ENCODE results near the gene CDYL.
"Not testable (repeated sequence)": the region's sequence is repeated elsewhere in the genome, so short reads cannot be mapped to it uniquely, and the experiment has no call there.

Gene CDYL

DNA sequence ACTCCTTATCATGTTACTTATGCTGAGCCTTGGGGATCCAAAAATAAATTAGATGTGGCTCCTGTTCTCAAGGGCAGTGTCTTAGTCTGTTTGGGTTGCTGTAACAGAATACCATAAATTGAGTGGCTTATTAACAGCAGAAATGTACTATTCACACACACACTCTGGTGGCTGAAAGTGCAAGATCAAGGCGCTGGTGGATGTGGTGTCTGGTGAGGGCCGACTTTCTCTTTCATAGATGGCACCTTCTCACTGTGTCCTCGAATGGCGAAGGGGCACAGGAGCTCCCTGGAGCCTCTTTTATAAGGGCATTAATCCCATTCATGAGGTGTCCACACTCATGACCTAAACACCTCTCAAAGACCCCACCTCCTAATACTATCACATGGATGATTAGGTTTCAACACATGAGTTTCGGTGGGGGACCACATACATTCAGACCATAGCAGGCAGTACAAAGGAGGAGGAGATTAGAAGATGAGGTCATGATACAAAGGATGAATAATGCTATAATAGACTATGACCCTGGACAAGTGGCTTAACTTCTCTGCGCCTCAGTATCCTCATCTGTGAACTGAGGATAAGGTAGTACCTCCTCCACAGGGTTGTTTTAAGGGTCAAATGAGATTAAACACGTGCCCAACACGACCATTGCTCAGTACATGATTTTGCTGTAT, 193.5 kb downstream of the CDYL start:
- no peak for DNase-seq

GRCh38 chr6:4970739-4971395, 194.7 kb downstream of the CDYL start:
- no peak for DNase-seq

DNA sequence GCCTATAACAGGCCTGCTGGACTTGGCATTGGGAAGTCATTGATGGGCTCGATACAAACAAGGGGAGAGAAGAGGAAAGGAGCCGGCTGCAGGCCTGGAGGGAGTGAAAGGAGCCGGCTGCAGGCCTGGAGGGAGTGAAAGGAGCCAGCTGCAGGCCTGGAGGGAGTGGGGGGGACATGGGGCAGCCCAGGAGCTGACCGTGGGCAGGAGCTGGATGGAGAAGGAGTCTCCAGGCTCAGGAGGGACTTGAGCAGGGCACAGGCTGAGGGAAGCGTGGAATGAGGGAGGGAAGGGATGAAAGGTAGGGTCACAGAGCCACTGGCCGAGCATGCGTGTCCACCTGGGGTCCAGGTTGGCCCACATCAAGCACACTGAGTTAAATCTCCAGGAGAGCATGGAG, 195.6 kb downstream of the CDYL start:
- DNase-seq = no peak

DNA sequence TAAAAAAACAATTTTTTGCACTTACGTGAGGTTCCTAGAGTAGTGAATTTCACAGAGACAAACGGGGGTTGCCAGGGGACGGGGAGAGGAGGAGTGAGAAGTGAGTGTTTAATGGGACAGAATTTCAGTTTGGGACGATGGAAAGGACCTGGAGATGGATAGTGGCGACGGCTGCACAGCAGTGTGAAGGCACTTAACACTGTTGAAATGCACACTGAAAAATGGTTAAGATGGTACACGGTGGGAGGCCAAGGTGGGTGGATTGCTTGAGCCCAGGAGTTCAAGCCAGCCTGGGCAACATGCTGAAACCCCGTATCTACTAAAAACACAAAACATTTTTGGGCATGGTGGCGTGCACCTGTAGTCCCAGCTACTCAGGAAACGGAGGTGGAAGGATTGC, 196.2 kb downstream of the CDYL start:
- DNase-seq = no peak

- no peak for DNase-seq
These were observed 197.2 kb downstream of the CDYL start for GRCh38 chr6:4973415-4973814.

GRCh38 chr6:4973982-4974745, 198.0 kb downstream of the CDYL start:
- DNase-seq = no peak

DNA sequence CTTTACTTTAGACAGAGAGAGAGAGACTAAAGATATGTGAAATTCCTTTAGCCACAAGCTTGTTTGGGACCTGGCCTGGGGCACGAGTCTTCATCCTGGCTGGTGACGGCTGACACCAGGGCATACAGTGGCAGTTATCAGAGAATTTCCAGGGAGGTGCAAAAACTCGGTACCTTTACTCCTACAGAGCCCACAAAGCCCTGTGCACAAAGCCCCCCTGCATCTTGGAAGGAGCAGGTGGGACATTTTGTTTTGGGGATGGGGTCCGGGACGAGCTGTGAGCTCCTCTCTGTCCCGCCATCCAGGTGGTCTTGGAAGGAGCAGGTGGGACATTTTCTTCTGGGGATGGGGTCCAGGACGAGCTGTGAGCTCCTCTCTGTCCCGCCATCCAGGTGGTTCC, 198.8 kb downstream of the CDYL start:
- no peak for DNase-seq

GRCh38 chr6:4975506-4975905, 199.3 kb downstream of the CDYL start:
- DNase-seq = no peak

DNA sequence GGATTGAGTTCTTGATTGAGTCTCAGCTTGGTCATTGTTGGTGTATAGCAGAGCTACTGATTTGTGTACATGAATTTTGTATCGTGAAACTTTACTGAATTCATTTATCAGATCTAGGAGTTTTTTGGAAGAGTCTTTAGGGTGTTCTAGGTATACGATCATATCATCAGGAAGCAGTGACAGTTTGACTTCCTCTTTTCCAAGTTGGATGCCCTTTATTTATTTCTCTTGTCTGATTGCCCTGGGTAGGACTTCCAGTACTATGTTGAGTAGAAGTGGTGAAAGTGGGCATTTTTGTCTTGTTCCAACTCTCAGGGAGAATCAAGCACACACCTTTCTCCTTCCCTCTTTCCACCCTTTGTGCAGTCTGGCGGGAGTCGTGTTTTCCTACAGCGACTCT, 201.3 kb downstream of the CDYL start:
- DNase-seq = no peak

DNA sequence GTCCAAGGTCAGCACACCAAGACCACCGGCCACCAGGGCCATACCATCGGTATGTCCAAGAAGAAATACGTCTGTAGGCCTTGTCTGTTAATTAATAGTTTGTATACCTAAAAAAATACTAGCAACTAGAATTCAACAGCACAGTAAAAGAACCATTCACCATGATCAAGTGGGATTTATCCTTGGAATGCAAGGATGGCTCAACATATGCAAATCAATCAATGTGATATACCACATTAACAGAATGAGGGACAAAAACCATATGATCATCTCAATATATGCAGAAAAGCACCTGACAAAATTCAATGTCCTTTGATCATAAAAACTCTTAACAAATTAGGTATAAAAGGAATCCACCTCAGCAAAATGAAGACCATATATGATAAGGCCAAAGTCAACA, 203.2 kb downstream of the CDYL start:
- no peak for DNase-seq

GRCh38 chr6:4981761-4982160, 205.6 kb downstream of the CDYL start:
- no peak for DNase-seq

GRCh38 chr6:4983322-4983721, 207.1 kb downstream of the CDYL start:
- DNase-seq = no peak

DNA sequence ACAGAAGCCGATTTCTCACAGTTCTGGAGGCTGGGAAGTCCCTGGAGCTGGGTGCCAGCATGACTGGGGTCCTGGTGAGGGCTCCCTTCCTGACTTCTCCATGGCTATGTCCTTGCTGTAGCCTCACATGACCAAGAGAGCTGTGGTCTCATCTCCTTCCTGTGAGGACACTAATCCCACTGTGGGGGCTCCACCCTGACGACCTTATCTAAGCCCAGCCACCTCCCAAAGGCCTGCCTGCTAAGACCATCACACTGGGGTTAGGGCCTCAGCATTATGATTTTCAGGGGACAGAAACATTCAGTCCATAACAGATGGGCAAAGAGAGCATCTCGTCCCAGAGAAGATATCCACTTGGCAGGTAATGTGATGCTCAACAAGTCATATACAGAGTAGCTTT, 210.8 kb downstream of the CDYL start:
- DNase-seq = no peak

GRCh38 chr6:4987432-4987831, 211.2 kb downstream of the CDYL start:
- no peak for DNase-seq

- no peak for DNase-seq
These were observed 218.5 kb downstream of the CDYL start for GRCh38 chr6:4994741-4995140.

DNA sequence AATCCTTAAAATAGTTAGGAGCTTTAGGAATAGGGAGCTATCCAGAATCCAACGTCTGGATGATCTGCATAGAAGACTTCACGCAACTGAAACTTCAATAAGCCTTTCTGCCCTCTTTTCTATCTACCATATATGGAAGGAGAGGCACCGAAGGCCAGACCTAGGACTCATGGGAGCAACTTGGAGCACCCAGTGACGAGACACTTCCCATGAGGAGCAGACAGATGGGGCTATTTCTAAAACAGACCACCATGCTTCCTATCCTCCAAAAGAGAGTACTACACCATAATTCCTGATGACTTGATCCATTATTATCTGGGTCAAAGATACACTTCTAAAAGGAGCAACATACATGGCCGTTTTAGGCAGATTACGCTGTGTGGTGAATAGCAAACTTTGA, 221.7 kb downstream of the CDYL start:
- DNase-seq = no peak

DNA sequence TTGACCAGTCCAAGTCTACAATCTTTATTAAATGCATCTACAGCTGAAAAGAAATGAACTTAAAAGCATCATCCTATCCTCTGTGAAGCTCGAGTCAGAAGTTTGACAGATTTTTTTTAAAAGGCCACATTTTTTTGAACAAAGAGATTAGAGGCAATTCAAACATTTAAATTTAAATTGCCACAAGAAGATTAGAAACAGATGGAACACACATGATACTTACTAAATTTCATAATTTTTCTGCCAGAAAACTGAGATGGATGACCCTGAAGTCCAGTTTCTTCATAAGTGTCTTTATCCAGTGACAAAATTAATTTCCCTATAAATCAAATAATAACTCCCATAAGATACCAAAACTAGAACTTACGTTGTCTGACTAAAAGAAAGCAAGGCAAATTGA, 223.4 kb downstream of the CDYL start:
- DNase-seq = no peak

- peak; percentile 99 for DNase-seq
These were observed 227.6 kb downstream of the CDYL start, which contains the start of gene RPP40 for GRCh38 chr6:5003604-5004372. Gene RPP40, minus strand, starts transcription at chr6:5004037. Its CDS starts 35 bp downstream, at chr6:5004002.

DNA sequence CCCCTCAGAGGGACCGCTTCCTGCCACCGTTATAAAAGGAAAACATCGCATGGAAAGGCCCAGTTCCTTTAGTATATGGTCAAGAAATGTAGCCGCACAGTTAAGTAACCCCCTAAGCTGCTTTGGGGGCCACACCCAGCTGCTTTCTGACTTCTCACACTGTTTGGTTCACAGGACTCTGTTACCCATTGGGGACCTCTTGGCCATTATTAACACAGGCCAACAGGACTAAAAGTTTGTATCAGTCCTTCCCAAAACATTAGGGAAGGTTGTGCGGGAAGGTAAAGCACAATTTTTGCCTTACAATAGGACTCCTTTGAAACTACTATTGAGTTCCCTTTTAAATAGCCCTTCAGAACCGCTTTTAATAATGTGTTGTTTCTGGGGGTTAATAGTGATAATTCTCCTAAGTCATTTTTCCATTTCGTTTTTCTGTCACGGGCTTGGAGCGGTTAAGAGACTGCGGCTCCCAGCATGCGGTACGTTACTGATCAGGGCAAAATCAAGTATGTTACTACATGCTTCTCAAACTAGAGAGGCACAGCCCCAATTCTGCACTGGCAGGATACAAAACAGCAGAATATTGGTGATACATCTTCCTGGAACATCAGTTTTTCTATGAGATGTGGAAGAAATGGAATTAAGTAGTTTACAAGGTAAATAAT, 228.3 kb downstream of the CDYL start:
- no peak for DNase-seq

GRCh38 chr6:5005038-5005433, 228.8 kb downstream of the CDYL start:
- DNase-seq = not testable (repeated sequence)
